Glutamatergic neuron (in vitro differentiated cells): ENCODE data around the gene ADSS1. TPM values are rescaled to one million over a fixed set of nuclear protein-coding genes. Genes with fewer than 3 reads are reported as not detected.

Source experiments
- DNase-seq: peaks from one replicate; pipeline ENCODE4 v3.0.0; 2022
- H3K27ac Mint-ChIP-seq: one replicate; pipeline ENCODE4 v1.8.0; 2020; ENCODE audit warnings: mild to moderate bottlenecking, mixed read lengths, inconsistent platforms; ENCODE audit not compliant: unreplicated experiment
- H3K27me3 Mint-ChIP-seq: one replicate; pipeline ENCODE4 v1.8.0; 2020; ENCODE audit warnings: mild to moderate bottlenecking, moderate library complexity, mixed read lengths, inconsistent platforms; ENCODE audit not compliant: unreplicated experiment
- H3K36me3 Mint-ChIP-seq: one replicate; pipeline ENCODE4 v1.8.0; 2020; ENCODE audit warnings: mild to moderate bottlenecking, mixed read lengths, inconsistent platforms; ENCODE audit not compliant: unreplicated experiment
- H3K4me1 Mint-ChIP-seq: one replicate; pipeline ENCODE4 v1.8.0; 2020; ENCODE audit warnings: mild to moderate bottlenecking, low read depth, mixed read lengths, inconsistent platforms; ENCODE audit not compliant: unreplicated experiment
- H3K4me3 Mint-ChIP-seq: one replicate; pipeline ENCODE4 v1.8.0; 2020; ENCODE audit warnings: mild to moderate bottlenecking, mixed read lengths, inconsistent platforms; ENCODE audit not compliant: unreplicated experiment
- H3K9me3 Mint-ChIP-seq: one replicate; pipeline ENCODE4 v1.8.0; 2020; ENCODE audit warnings: mild to moderate bottlenecking, moderate library complexity, mixed read lengths, inconsistent platforms; ENCODE audit not compliant: unreplicated experiment
- CTCF ChIP-seq: fragments of 200-600 bp; sonication (generic); IDR thresholded peaks from one replicate; pipeline ENCODE4 v1.5.0; 2021; ENCODE audit not compliant: partially characterized antibody, unreplicated experiment
- total RNA-seq: library from RNA; stranded (reverse); fragmentation: NEBNext Ultra II Directional; extraction: Animal tissue kit (Norgen Biotek cat#: 25700); gene quantifications from one replicate; pipeline ENCODE4 v1.2.1, GENCODE V29; 2021; ENCODE audit not compliant: unreplicated experiment

Gene ADSS1
- total RNA-seq, 1 donor from 2014 or later, result 45.1 TPM

- TF ChIP-seq CTCF, result no peak
- no peak for DNase-seq
- Mint-ChIP-seq H3K27me3 (peaks cover 9% of the 10 kb centered on the region), H3K36me3 (no peaks in the 10 kb centered on the region), H3K4me3 (no peak overlapping the region), H3K27ac (peak overlapping the region; percentile 43), H3K9me3 (peaks cover 8% of the 10 kb centered on the region), H3K4me1 (peaks cover 1% of the 10 kb centered on the region)
Observed at GRCh38 chr14:104776961-104777807, 53.2 kb downstream of the ADSS1 start.

GRCh38 chr14:104777808-104778249 lies 53.8 kb downstream of the ADSS1 start:
- H3K27me3 Mint-ChIP-seq, result peaks cover 9% of the 10 kb centered on the region
- TF ChIP-seq CTCF, result no peak
- no peak overlapping the region for H3K4me3 Mint-ChIP-seq
- H3K9me3 Mint-ChIP-seq, result peaks cover 8% of the 10 kb centered on the region
- no peak overlapping the region for H3K27ac Mint-ChIP-seq
- H3K36me3 Mint-ChIP-seq, result no peaks in the 10 kb centered on the region
- DNase-seq, result no peak
- H3K4me1 Mint-ChIP-seq, result peaks cover 3% of the 10 kb centered on the region

GRCh38 chr14:104778694-104779331 lies 54.8 kb downstream of the ADSS1 start:
- Mint-ChIP-seq H3K4me1 (peaks cover 6% of the 10 kb centered on the region), H3K36me3 (no peaks in the 10 kb centered on the region), H3K9me3 (peaks cover 8% of the 10 kb centered on the region), H3K27ac (no peak overlapping the region), H3K4me3 (no peak overlapping the region), H3K27me3 (peaks cover 9% of the 10 kb centered on the region)
- TF ChIP-seq CTCF, result no peak
- no peak for DNase-seq

GRCh38 chr14:104779776-104780512 lies 55.9 kb downstream of the ADSS1 start:
- peak; percentile 11 for DNase-seq
- Mint-ChIP-seq H3K9me3 (peaks cover 8% of the 10 kb centered on the region), H3K36me3 (no peaks in the 10 kb centered on the region), H3K27me3 (peaks cover 7% of the 10 kb centered on the region), H3K4me3 (no peak overlapping the region), H3K27ac (no peak overlapping the region), H3K4me1 (peaks cover 6% of the 10 kb centered on the region)
- no peak for TF ChIP-seq CTCF
